ELR (cell line): Measurements from ENCODE around the gene SLC44A5.
"Not testable (repeated sequence)": the region's sequence is repeated elsewhere in the genome, so short reads cannot be mapped to it uniquely, and the experiment has no call there.

Experiments used
- DNase-seq: peaks from one replicate; pipeline ENCODE4 v3.0.0-alpha.2; 2015; ENCODE audit warnings: low read depth

SLC44A5 gene

DNA sequence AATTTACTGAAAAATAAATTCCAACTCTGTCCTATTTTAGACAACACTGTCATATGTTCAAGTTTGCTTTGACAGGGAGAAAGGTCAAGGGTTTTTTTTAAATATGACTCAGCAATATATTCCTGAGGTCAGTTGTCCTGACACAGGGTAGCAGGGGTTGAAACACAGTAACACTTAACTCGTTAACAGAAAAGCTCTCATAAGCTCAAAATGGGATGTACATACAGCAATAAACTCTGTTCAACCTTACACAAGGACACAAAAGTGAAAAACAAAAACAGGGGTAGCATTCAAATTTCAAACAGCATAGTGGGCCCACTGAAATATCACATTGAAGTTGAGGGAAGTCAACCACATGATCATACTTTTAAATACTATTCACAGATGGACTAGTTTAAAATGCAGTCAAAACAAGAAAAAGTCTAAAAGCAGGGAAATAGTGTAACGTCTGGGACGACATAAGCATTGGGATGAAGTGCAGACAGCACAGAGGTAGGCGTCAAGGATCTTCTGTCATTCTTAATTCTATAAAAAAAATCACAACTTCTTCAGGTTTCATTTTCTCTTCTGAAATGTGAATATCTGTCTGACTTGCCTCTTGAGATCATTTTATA, 89.9 kb downstream of the SLC44A5 start:
- DNase-seq: no peak

DNA sequence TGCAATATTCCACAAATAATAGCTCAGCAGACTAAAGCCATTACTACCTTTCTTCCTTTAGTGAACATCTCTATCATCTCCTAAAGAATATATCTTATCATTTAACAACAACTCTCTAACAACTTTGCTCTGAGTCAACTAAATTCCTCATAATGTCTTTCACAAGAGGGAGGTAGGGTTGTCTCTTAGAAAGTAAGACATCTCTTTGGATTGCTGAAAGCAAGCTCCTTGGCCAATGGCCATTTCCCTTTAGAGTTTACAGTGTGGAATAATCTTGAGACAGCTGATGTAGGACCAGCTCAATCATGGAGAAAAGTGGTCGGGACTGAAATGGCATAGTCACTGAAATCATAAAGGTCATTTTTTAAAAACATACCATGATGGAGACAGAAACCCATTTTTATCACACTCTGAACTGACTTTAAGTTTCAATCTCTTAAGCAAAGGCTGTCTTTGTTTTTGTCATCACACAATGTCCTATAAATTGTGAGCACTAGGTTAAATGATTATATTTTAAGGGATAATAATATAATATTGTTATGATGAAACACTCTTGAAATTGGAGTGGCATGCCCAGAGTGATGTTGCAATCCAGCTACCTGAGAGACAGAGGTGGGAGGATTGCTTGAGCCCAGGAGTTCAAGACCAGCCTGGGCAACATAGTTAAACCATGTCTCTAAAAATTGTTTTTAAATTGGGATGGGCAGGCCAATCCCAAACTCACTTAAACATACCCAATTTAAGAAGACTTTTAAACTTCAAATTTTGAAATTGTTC, 91.1 kb downstream of the SLC44A5 start:
- no peak for DNase-seq

DNA sequence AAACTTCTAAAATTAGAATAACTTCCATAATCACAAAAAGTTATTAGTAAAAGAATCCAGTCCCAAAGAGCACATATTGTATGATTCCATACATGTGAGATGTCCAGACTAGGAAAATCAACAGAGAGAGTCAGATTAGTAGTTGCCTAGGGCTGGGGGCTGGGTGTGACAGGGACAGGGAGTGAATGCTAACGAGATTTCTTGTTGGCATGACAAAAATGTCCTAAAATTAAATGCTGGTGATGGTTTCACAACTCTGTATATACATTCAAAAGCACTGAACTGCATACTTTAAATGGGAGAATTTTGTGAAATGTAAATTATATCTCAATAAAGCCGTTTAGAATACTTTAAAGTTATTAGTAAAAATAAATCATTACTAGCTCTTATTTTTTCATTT, 92.2 kb downstream of the SLC44A5 start:
- DNase-seq: no peak

DNA sequence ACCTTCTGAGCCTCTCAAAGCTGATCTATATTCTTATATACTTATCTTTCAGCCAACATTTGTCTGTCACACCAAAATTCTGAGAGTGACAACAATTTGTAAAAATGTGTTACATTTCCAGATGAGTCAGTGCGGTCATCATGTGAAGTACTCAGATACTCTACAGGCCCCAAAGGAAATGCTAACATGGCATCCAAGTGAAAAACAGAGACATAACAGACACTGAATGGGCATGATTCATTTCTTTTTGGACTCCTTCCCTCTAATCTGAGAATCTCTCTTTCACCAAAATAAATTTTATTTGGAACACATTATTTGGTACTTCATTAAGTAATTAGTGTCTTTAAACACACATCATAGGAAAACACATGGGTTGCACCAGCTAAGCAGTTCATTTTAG, 96.6 kb downstream of the SLC44A5 start:
- no peak for DNase-seq

DNA sequence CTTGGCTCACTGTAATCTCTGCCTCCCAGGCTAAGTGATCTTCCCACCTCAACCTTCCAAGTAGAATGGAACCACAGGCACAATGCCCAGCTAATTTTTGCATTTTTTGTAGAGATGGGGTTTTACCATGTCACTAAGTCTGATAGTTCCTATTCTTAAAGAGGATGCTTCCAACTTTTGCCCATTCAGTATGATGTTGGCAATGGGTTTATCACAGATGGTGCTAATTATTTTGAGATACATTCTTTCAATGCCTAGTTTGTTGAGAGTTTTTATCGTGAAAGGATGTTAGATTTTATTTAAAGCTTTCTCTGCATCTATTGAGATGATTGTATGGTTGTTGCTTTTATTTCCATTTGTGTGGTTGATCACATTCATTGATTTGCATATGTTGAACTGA, 103.9 kb downstream of the SLC44A5 start:
- no peak for DNase-seq

DNA sequence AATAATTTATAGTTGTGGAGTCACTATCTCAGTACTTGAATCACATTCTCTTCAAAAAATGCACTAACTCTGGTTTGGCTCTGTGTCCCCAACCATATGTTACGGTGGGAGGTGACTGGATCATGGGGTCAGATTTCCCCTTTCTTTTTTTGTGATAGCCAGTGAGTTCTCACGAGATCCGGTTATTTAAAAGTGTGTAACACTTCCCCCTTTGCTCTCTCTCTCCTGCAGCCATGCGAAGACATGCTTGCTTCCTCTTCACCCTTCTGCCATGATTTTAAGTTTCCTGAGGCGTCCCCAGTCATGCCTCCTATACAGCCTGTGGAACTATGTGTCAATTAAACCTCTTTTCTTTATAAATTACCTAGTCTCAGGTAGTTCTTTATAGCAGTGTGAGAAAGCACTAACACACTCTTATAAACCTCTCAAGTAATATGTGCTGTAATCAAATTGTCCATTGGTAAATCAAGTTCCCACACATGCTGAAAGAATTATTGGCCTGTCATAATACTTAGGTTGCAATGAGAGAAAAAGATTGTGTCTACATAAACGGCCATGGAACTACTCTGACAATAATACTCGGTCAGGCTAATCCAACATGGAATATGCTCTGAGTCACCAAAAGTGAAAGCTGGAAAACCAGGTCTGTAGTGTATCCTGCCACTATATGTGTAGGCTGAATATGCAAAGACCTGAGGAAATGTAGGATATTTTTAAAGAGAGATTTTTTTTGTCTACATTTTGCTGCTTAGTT, 107.5 kb downstream of the SLC44A5 start:
- DNase-seq: no peak

DNA sequence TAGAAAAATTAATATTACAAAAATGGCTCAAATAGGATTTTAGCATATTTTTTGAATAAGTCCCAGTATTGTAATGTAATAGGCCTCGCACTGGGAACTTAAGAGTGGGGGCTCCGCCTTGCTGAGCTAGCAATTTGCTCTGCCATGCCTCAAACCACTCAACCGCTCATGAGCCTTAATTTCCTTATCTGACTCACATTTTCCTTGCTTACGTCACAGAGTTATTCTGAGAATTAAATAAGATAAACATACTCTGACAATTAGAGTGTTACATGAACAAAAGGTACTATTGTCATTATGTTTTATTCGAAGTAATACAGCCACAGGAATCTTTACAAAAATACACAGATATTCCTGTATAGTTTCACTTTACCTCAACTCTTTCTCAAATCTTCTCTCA, 108.1 kb downstream of the SLC44A5 start:
- DNase-seq: peak; percentile 8

DNA sequence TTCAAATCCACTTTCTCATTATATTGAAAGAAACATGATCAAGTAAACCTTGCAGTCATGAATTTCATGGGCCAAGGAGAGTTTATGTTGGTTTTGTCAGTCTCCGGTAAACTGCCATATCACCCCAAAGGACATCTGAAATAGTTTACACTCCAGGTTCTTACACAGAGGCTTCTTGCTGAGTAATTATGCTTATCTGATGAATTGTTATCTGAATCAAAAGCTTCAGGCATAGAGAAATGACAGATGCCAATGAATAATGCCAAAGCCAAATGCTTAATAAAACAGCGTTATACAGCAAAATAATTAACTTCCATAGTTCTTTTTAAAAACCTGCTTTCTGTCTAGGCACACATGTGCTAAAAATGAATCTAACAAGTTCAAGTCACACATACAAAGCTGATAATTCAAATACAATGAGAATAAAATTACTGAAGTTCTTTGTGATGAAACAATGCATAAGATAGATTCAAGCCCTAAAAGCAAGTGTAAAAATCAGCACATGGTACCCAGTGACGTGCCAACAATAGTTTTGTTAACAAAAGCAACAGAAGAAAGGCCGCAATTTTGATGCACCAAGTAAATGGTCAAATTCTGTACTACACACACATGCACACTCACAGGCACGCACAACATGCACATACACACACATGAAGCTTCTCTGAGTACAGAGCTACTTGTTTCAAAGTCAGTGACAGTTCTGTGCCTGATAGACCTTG, 109.2 kb downstream of the SLC44A5 start:
- no peak for DNase-seq

DNA sequence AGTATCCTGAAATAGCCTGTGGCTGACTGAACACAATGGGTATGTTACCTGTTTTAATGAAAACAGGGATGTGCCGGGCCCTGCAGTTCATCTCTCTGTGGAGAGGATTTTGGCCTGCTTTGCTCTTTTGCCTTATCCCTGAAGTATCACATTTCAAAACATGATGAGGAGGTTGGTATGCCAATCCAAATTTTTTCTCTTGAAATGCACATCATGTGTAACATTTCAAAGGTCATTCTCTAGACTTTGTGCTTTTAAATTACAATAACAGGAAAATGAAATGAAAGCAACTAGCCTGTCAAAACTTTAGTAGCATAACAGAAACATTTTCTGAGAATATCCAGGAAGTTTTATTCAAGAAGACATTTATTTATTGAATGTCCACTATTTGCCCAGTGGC, 118.9 kb downstream of the SLC44A5 start:
- DNase-seq: no peak

DNA sequence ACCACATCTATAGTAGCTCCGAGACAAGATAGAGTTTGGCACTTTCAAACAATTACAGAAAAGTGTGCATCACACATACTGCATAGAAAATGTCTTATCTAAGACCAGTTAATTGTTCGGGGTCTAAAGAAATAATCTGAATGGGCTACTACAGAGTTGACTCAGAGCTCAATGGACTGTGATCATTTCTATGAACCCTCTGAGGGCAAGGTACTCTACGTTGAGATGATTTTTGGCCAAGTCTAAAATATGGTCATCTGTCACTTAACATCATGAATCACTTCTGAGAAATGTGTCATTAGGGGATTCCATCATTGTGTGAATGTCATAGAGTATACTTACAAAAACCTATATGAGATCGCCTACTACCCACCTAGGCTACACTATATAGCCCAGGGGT, 123.5 kb downstream of the SLC44A5 start:
- DNase-seq: no peak

DNA sequence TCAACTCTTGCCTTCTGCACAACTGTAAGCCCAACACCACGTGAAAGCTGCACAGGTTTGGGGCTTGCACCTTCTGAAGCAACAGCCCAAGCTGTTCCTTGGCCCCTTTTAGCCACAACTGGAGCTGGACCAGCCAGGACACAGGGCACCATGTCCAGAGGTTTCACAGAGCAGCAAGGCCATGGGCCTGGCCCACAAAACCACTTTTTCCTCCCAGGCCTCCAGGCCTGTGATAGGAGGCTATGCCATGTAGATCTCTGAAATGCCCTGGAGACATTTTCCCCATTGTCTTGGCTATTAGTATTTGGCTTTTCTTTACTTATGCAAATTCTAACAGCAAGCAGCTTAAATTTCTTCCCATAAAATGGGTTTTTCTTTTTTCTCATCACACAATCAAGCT, 126.1 kb downstream of the SLC44A5 start:
- no peak for DNase-seq

DNA sequence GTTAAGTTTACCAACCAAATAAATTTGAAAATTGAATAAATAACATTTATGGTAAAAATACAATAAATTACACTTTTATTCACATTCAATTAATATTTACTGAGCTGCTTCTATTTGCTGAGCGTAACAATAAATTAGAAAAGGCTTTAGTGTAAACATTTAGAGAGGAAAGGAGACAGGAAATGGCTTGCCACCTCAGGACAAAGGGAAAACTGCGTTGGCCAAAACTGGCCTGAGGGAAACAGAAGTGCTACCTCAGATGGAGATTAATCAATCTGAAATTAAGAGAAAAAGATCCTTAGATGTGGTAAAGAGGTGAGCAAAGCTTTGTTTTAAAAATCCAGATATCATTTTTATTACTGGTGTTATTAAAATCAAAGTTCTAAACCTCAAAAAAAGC, 128.0 kb downstream of the SLC44A5 start:
- DNase-seq: no peak

DNA sequence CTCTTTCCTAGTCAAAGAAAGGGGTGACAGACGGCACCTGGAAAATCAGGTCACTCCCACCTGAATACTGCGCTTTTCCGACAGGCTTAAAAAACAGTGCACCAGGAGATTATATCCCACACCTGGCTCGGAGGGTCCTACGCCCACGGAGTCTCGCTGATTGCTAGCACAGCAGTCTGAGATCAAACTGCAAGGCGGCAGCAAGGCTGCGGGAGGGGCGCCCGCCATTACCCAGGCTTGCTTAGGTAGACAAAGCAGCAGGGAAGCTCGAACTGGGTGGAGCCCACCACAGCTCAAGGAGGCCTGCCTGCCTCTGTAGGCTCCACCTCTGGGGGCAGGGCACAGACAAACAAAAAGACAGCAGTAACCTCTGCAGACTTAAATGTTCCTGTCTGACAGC, 134.4 kb downstream of the SLC44A5 start:
- not testable (repeated sequence) for DNase-seq

DNA sequence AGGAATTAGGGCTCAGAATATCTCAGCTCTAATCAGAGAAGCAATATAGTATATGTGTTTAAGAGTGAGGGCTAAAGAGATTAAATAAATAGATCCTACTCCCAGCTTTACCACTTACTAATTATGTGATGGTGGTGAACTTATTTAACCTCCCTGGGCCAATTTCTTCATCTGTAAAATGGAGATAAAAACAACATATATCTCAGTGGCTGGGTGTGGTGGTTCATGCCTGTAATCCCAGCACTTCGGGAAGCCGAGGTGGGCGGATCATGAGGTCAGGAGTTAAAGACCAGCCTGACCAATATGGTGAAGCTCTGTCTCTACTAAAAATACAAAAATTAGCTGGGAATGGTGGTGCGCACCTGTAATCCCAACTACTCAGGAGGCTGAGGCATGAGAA, 135.2 kb downstream of the SLC44A5 start:
- DNase-seq: no peak

DNA sequence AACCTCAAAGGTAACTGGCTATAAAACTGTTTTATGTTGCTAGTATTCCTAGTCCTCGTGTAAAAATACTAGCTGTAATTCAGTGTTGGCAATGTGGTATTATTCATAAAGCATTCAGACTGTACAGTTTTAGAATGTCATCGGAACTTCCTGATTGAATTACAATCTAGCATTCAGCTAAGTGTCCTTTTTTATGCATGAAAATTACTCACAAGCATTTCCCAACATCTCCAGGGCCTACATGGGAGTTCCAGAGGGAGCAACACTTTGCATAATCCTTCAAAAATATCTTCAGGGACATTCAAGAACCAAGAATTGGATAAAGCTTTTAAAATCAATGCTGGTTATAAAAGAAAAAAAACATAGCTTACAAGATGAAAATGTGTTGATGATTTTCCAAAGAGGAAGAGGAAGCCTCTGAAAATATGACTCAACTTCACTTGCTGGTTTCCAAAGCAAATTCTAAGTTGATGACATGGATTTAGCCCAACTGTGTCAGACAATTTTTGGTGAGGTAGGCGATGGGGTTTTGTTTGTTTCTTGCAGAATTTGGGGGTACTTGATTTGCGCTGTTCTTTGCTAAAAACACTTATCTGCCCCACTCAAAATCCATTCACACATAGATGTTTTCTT, 137.8 kb downstream of the SLC44A5 start:
- DNase-seq: no peak

DNA sequence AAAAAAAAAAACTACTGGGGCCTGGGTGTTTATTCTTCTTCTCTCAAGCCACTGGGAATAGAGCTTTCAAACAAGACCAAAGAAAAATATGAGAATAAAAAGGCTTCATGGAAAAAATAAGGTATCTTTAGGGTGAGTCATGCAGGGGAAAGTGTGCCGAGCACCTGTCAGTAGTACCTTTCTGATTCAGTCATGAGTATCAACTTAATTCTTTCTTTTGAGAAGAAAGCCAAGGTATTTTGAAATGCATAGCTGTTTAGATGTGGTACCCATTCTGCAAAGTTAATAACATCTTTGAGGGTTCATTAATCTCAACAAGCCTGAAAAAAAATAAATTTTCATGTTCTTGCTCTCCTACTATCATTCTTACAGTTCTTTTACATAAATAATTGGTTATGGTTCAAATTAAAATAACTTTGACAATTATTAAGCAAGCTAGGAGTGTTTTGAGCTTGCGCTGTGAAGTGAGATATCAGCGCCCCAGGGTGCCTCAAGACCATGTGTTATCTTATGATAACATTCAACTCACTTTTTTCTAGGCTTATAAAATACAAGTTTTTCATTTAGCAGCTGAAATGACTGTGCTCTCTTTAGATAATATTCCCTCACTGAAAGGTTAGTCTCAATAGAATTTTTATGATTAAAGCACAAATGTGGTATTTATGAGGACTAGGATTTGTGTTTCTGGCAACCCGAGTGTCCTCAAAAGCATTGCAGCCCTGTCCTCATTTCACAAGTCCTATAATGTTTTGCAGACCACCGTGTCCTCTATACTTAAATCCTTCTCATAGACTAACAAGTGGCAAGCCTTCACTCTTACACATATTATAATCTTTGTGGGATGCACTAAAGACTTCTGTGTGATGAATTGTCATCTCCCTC, 138.6 kb downstream of the SLC44A5 start:
- no peak for DNase-seq

DNA sequence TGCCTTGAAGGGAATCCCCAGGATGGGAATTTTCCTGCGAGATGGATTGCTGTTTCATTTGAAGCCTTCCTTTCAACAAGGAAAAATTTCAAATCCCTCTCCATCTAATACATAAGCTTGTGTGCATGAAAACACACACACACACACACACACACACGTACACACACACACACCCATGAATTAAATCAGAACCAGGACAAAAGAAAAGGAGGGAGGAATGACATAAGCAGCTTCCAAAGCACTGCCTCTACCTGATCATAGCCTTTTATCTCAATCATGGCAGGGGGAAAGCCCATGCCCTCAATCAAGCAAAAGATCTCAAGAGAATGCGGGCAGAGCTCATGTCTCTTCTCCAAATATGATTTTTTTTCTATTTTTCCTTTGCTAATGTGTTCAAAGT, 139.7 kb downstream of the SLC44A5 start:
- no peak for DNase-seq

DNA sequence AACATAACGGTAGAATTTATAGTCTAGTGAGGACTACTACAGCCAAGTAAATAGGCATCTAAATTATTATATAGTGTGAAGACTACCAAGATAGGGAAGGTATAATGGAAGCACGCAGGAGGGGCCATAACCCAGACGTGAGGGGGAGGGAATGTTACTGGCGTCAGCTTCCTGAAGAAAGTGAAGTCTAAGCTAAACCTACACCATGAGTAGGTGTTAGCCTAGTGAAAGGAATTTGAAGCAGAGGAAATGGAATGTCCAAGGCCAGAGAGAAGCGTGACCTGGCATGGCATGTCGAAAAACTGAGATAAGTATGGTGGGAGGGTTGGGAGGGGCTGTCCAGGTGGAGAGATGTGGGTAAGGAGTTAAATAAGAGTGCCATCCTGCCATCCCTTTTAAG, 140.5 kb downstream of the SLC44A5 start:
- DNase-seq: no peak

DNA sequence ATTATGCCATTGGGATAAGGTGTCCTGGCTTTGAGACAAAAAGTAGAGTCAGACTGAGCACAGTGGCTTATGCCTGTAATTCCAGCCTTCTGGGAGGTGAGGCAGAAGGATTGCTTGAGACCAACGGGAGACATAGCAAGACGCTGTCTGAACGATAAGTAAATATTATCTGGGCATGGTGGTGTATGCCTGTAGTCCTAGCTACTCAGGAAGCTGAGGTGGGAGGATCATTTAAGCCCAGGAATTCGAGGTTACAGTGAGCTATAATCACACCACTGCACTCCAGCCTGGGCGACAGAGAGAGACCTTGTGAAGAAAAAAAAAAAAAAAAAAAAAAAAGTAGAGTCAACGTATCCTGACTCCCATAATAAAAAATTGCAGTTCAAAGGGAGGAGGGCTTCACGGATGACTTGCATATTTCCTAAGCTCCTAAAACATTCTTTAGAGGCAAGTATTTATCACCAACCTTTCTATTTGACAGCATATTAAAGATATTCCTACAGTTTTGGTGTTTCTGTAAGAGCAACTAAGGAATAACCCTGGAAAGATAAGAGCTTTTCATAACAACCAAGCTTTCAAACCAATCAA, 141.2 kb downstream of the SLC44A5 start:
- no peak for DNase-seq

DNA sequence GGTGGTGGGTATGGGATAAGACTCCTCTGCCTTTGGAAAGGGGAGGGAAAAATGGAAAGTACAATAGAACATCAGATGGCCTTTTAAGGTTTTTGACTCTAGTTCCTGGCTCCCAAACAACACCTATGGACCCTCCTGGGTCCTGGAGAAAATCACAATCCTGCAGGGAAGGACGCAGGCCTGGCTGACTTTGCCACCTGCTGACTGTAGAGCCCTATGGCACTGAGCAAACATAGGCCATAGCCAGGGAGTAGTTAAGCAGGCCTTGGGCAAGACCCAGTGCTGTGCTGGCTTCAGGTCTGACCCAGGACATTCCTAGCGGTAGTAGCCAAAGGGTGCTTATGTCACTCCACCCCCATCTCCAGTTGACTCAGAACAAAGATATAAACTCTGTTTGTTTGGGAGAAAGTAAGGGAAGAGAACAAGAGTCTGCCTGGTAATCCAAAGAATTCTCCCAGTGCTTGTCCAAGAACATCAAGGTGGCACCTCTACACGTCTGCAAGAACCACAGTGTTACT, 149.0 kb downstream of the SLC44A5 start:
- DNase-seq: no peak
